Stimulated activated CD8-positive, alpha-beta memory T cell treated with anti-CD3 and anti-CD28 coated beads, Interleukin-15, amount 100 ng/mL, for 48 hours (primary cell): ENCODE results near the gene HNF4A.
"Not testable (repeated sequence)": the region's sequence is repeated elsewhere in the genome, so short reads cannot be mapped to it uniquely, and the experiment has no call there.

Source experiments
- DNase-seq, 2 donors: peaks; one replicate each; pipeline ENCODE4 v3.0.0-alpha.2; 2020; ENCODE audit warnings: low read depth in 2 of 2

HNF4A gene

DNA sequence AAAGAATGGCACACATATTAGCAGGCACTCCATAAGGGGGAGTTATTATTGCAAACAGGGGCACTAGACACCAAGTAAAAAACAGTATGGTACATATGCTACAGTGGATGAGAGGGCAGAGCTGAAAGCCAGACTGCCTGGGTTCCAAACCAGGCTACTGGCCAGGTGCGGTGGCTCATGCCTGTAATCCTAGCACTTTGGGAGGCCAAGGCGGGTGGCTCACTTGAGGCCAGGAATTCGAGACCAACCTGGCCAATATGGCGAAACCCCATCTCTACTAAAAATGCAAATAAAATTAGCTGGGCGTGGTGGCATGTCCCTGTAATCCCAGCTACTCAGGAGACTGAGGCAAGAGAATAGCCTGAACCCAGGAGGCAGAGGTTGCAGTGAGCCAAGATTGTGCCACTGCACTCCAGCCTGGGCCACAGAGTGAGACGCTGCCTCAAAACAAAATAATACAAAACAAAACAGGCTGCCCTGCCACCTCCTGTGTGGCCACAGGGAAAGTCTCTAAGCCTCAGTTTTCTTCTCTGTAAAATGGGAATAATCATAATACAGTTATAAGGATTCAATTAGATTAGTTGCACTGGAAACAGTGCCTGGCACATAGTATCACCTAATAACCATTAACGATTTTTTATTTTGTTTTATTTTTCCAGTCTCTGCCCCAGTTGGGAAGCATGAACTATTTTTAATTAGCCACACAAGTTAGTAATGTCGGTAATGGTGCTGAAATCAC is 112.7 kb downstream of the HNF4A start:
- no peak for DNase-seq

DNA sequence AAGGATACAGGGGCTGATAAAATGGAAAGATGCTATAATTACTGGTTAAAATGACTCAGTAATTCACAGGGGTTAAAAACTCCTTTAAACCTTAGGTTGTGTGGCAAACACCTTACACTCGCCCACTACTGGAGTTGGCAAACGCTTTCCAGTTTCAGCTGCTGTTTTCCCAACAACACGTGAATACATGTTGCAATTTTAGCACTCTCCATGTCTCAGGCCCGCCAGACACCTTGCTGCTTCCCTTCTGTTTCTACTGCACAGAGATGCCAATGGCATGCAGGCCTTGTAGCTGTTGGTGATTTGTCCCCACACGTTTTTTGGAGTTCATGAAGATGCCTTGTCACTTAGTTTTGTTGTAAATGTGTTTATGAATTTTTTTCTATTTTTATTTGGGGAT is 114.8 kb downstream of the HNF4A start:
- DNase-seq: no peak

DNA sequence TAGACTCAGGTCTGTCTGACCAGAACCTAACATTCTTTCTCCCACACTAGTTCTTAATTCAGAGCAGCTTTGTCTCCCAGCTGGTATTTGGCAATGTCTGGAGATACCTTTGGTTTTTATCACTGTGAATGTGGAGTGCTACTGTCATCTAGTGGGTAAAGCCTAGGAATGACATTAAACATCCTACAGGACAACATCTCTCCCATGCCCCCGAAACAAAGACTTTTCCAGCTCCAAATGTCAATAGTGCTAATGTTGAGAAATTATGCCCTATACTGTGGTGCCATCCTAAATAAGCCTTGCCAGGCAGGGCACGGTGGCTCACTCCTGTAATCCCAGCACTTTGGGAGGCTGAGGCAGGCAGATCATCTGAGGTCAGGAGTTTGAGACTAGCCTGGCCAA is 116.0 kb downstream of the HNF4A start:
- no peak for DNase-seq

DNA sequence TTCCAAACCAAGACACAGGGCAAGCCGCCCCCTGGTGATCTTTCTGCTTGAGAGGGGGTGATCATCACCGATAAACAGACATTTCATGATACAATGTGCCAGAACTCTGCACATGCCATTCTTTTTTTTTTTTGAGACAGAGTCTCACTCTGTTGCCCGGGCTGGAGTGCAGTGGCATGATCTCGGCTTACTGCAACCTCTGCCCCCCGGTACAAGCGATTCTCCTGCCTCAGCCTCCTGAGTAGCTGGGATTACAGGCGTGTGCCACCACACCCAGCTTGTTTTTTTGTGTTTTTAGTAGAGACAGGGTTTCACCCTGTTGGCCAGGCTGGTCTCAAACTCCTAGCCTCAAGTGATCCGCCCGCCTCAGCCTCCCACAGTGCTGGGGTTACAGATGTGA is 116.8 kb downstream of the HNF4A start:
- not testable (repeated sequence) for DNase-seq

DNA sequence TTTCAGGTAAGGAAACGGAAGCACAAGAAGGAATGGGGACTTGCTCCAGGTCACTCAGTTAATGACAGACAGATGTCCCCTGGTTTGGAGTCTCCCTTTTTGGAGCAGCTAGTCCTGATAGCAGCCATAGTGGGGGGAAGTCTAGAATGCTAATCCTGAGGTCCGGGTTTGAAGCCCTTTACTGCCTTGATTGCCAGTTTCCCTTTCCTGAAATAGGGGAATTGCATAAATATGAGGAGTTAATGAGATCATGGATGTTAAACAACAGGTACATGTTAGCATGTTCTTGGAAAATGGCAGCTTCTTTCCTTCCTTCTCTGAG is 119.8 kb downstream of the HNF4A start:
- DNase-seq: no peak

DNA sequence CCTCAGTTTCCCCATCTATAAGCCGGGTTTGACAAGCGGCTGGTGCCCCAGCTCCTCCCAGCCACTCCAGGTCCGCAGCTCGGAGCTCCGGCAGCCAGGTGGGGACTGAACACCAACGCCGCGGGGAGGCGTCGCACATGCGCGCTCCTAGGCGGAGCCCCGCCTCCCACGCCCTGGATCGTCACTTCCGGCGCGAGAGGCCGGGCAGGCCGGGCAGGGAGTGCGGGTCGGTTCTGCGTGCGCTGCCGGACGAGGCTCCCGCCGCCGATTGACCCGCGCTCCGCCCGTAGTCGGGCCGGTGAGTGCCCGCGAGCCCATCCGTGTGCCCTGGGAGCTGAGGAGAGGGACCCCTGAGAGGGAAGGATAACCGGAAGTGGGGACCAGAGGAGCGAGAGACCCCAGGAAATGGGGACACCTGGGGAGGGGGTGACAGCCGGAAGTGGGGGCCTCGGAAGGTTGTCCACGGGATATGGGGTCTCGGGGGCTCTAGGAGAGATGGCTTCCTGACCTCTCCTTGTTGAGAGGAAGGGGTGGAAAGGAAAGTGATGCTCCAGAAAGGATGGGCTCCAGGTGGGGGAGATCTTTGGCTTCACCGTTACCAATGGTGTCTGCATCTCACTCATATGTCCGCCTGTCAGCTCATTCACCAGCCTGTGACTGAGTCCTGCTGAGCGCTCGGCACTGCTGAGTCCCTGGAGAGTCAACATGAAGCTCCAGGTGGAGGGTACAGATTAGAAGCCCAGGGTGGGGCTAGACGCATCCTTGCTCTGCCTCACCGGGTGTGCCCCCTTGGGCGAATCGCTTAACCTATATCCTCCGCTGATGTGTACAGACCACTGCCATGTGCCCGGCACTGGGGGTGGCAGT is 120.4 kb downstream of the HNF4A start, which contains the start of gene TTPAL:
TTPAL (plus strand) TSS at position 181 of the 867 bp plus-strand sequence. CDS start 4,126 bp downstream, outside the sequence.
- DNase-seq: peak; percentile 88 to 90

DNA sequence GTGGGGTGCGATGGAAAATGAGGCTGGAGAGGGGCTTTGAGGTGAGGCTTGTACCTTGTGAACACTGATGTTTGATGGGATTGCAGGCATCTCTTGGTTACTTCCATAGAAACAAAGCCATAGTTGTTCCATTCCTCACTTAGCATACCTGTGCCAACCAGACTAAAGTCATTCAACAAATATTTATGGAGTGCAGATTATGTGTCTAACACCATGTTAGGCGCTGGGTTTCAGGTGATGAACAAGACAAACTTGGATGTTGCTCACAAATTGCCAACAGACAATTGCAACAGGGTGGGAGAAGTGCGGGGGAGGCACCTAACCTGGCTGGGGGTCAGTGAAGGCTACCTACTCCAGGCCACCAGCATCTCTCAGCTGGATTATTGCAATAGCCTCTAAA is 121.7 kb downstream of the HNF4A start:
- no peak for DNase-seq

DNA sequence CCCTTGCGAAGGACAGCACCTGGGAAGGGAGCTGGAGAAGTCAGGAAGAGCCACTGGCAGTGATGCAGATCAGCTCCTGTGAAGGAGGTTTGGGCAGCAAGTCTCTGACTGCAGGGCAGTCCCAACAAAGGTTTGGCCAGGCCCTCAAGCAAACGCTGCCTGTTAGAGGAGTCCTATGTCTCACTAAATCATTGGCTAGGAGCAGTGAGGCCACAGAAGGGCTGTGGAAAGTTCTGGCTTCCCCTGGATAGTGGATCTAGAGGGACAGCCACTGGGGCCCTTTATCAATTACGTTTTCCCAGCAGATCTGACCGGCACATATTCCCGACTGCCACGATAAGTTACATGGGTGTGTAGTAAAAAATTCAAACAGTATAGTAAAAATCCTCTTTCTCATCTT is 122.7 kb downstream of the HNF4A start:
- no peak for DNase-seq

DNA sequence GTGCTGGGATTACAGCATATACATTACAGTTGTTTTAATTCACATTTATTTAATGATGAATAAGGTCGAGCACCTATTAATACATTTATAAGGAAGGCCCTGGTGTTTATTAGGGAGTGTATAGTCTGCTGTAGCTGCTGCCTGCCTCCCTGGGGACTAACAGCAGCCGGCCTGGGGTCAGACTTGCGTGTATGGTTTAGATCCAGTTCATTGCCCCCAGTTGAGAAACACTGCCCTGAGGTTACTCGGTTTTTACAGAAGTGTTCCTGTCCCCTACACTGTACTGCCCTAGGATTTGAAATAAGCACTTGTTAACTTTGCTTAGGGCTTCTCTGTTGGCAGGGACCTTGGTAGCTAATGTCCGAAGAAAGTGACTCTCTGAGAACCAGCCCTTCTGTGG is 124.1 kb downstream of the HNF4A start:
- no peak for DNase-seq

DNA sequence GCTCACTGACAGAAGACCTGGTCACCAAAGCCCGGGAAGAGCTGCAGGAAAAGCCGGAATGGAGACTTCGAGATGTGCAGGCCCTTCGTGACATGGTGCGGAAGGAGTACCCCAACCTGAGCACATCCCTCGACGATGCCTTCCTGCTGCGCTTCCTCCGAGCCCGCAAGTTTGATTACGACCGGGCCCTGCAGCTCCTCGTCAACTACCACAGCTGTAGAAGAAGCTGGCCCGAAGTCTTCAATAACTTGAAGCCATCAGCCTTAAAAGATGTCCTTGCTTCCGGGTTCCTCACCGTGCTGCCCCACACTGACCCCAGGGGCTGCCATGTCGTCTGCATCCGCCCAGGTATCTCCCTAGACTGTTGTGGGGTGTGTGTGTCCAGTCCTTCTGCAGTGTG is 124.6 kb downstream of the HNF4A start:
- no peak for DNase-seq

DNA sequence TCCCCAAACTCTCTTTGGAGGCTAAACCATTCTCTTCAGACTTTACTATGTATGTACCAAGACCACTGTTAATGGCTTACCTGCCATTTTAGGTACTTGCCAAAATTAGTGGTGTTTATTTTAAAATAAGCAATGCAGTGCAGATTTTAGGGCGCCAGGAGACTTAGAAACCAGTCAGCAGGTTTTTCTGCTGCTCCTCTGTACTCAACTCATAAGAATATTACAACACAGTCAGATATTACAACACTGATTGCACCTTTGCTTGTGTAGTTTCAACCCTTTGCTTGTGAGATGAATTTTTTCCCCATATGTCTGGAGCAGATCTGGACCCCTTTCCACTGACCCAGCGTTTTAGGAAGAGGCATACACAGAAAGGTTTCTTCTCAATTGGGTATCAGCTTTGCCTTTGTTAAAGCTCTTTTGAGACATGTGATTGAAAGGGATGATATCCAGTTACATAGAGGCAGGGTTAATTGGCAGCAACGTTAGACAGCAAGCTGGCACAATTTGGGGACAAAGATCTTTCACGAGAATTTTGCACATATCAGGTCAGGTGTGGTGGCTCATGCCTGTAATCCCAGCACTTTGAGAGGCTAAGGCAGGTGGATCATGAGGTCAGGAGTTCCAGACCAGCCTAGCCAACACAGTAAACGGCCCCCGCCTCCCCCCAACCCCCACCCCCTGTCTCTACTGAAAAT is 126.4 kb downstream of the HNF4A start:
- DNase-seq: no peak

DNA sequence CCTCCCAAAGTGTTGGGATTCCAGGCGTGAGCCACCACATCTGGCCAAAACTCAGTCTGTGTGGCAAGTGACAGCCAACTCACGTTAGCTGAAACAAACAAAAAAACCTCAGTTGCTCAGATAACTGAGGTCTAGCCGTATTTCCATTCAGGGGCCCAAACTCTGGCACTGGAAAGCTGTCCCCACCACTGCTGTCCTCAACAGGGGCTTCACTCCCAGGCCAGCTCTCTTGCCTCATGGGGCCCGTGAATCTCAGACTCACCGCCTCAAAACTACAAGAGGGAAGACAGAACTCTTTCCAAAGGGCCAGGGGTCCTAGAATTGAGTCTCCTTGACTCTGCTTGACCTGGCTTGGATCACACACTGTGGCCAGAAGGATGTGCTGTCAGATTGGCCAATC is 127.6 kb downstream of the HNF4A start:
- DNase-seq: no peak
